Caco-2 (cell line): ENCODE results near the gene ZNRF2. TPM values are rescaled to one million over a fixed set of nuclear protein-coding genes. Genes with fewer than 3 reads are reported as not detected.
"Not testable (repeated sequence)": the region's sequence is repeated elsewhere in the genome, so short reads cannot be mapped to it uniquely, and the experiment has no call there.

Experiments
- BruUV-seq: library from RNA; stranded (reverse); fragments of 400-500 nt; replicated peaks from 2 replicates; lab custom pipeline; 2021; lab: Mats Ljungman, UMichigan
- CTCF ChIA-PET: fragments of 300-600 bp; sonication (Branson Sonifier 250); formaldehyde crosslinking; loops from one replicate; lab custom pipeline; 2022; ENCODE audit warnings: antibody characterized with exemption; lab: Charles Lee
- POLR2A ChIA-PET: fragments of 300-600 bp; sonication (Branson Sonifier 250); formaldehyde crosslinking; loops from one replicate; lab custom pipeline; 2022; ENCODE audit warnings: antibody characterized with exemption; lab: Charles Lee
- DNase-seq, 2 experiments: peaks; one replicate each; pipeline versions ENCODE4 v3.0.0 to v3.0.0-alpha.2; 2020 to 2022
- H3K27me3 ChIP-seq: replicated peaks from 2 replicates; pipeline ENCODE4 v1.6.0; 2011; ENCODE audit warnings: low read length; ENCODE audit not compliant: control insufficient read depth, insufficient read depth
- H3K36me3 ChIP-seq: 2 replicates; pipeline ENCODE4 v1.5.1; 2011; ENCODE audit warnings: low read length; ENCODE audit not compliant: control insufficient read depth, insufficient read depth
- H3K4me1 ChIP-seq: fragments of 250-450 bp; sonication (Bioruptor Pico); 2 replicates; pipeline ENCODE4 v1.5.1; 2020; ENCODE audit warnings: mild to moderate bottlenecking
- H3K4me3 ChIP-seq: 2 replicates; pipeline ENCODE4 v1.5.1; 2011; ENCODE audit warnings: low read depth, mild to moderate bottlenecking, control low read depth, low read length
- H3K9me3 ChIP-seq: fragments of 250-450 bp; sonication (Bioruptor Pico); 2 replicates; pipeline ENCODE4 v1.5.1; 2020; ENCODE audit warnings: mild to moderate bottlenecking, moderate library complexity
- H3K27ac Mint-ChIP-seq: one replicate; pipeline ENCODE4 v1.8.0; 2022; ENCODE audit warnings: mixed read lengths; ENCODE audit not compliant: unreplicated experiment
- H3K27me3 Mint-ChIP-seq: one replicate; pipeline ENCODE4 v1.8.0; 2022; ENCODE audit warnings: mixed read lengths; ENCODE audit not compliant: insufficient read depth, unreplicated experiment
- H3K36me3 Mint-ChIP-seq: one replicate; pipeline ENCODE4 v1.8.0; 2022; ENCODE audit warnings: mild to moderate bottlenecking, mixed read lengths; ENCODE audit not compliant: insufficient read depth, unreplicated experiment
- H3K4me1 Mint-ChIP-seq: one replicate; pipeline ENCODE4 v1.8.0; 2022; ENCODE audit warnings: low read depth, mixed read lengths; ENCODE audit not compliant: unreplicated experiment
- H3K4me3 Mint-ChIP-seq: one replicate; pipeline ENCODE4 v1.8.0; 2022; ENCODE audit warnings: mild to moderate bottlenecking, moderate library complexity, mixed read lengths; ENCODE audit not compliant: unreplicated experiment
- H3K9me3 Mint-ChIP-seq: one replicate; pipeline ENCODE4 v1.8.0; 2022; ENCODE audit warnings: mixed read lengths; ENCODE audit not compliant: unreplicated experiment
- CTCF ChIP-seq, 2 experiments: fragments of 200-600 bp in 1 of 2; IDR thresholded peaks; 1 replicate in 1 of 2; 2 replicates in 1 of 2; pipeline versions ENCODE4 v1.5.1 to v1.8.0; 2011 to 2022; ENCODE audit warnings: antibody characterized with exemption in 1 of 2, control low read depth in 1 of 2, inconsistent platforms in 1 of 2, low read depth in 1 of 2, low read length in 1 of 2, mild to moderate bottlenecking in 1 of 2, moderate library complexity in 1 of 2; ENCODE audit not compliant: insufficient read depth in 1 of 2, severe bottlenecking in 1 of 2, unreplicated experiment in 1 of 2
- intact Hi-C: fragments of 100-400 bp; cut with micrococcal nuclease; formaldehyde crosslinking; loops from one replicate; pipeline ENCODE4 v1.10.0; 2022; ENCODE audit not compliant: unreplicated experiment
- total RNA-seq: library from RNA; stranded (reverse); gene quantifications from 2 replicates; pipeline ENCODE4 v1.2.3, GENCODE V29; 2022

ZNRF2 gene
- total RNA-seq, 1 experiment from 2014 or later, result 9.0 TPM

GRCh38 chr7:30379131-30379530 is 94.7 kb downstream of the ZNRF2 start:
- CTCF ChIA-PET, result no interaction called here
- no peak overlapping the region for H3K4me3 ChIP-seq
- POLR2A ChIA-PET, result no interaction called here

GRCh38 chr7:30379741-30380140 is 95.3 kb downstream of the ZNRF2 start:
- Mint-ChIP-seq H3K27ac (no peak overlapping the region), H3K4me3 (no peak overlapping the region), H3K27me3 (no peaks in the 10 kb centered on the region), H3K36me3 (no peaks in the 10 kb centered on the region), H3K4me1 (no peaks in the 10 kb centered on the region), H3K9me3 (no peaks in the 10 kb centered on the region)
- no peak for TF ChIP-seq CTCF (IDR thresholded peaks at IDR 0.05; ENCODE audit: insufficient read depth in 1 of 2, low read depth in 1 of 2, low read length in 1 of 2, severe bottlenecking in 1 of 2, unreplicated experiment in 1 of 2)
- Histone ChIP-seq H3K27me3 (no peaks in the 10 kb centered on the region), H3K4me1 (no peaks in the 10 kb centered on the region), H3K4me3 (no peak overlapping the region), H3K36me3 (no peaks in the 10 kb centered on the region), H3K9me3 (no peaks in the 10 kb centered on the region)
- CTCF ChIA-PET, result no interaction called here
- intact Hi-C loops, result no loop called here
- DNase-seq, result no peak
- no TSS peak for BruUV-seq
- POLR2A ChIA-PET, result no interaction called here

More at GRCh38 chr7:30379131-30379530, 94.7 kb downstream of the ZNRF2 start:
- BruUV-seq, result no TSS peak
- H3K27me3 ChIP-seq, result no peaks in the 10 kb centered on the region
- no peaks in the 10 kb centered on the region for H3K4me1 ChIP-seq
- Mint-ChIP-seq H3K4me3 (no peak overlapping the region), H3K9me3 (no peaks in the 10 kb centered on the region), H3K4me1 (no peaks in the 10 kb centered on the region), H3K27me3 (no peaks in the 10 kb centered on the region), H3K36me3 (no peaks in the 10 kb centered on the region), H3K27ac (no peak overlapping the region)
- no peaks in the 10 kb centered on the region for H3K9me3 ChIP-seq
- DNase-seq, result no peak
- H3K36me3 ChIP-seq, result no peaks in the 10 kb centered on the region
- intact Hi-C loops, result no loop called here
- TF ChIP-seq CTCF (IDR thresholded peaks at IDR 0.05; ENCODE audit: insufficient read depth in 1 of 2, low read depth in 1 of 2, low read length in 1 of 2, severe bottlenecking in 1 of 2, unreplicated experiment in 1 of 2), result no peak

GRCh38 chr7:30380294-30380693 is 95.9 kb downstream of the ZNRF2 start:
- no peak overlapping the region for H3K27ac Mint-ChIP-seq
- Histone ChIP-seq H3K9me3 (no peaks in the 10 kb centered on the region), H3K4me3 (no peak overlapping the region), H3K4me1 (no peaks in the 10 kb centered on the region), H3K36me3 (no peaks in the 10 kb centered on the region), H3K27me3 (no peaks in the 10 kb centered on the region)
- intact Hi-C loops, result no loop called here
- POLR2A ChIA-PET, result no interaction called here
- CTCF ChIA-PET, result no interaction called here
- H3K27me3 Mint-ChIP-seq, result no peaks in the 10 kb centered on the region
- no peak for TF ChIP-seq CTCF (IDR thresholded peaks at IDR 0.05; ENCODE audit: insufficient read depth in 1 of 2, low read depth in 1 of 2, low read length in 1 of 2, severe bottlenecking in 1 of 2, unreplicated experiment in 1 of 2)
- H3K9me3 Mint-ChIP-seq, result no peaks in the 10 kb centered on the region
- H3K4me1 Mint-ChIP-seq, result no peaks in the 10 kb centered on the region
- H3K36me3 Mint-ChIP-seq, result no peaks in the 10 kb centered on the region
- no TSS peak for BruUV-seq
- no peak for DNase-seq
- H3K4me3 Mint-ChIP-seq, result no peak overlapping the region

GRCh38 chr7:30380824-30381223 is 96.4 kb downstream of the ZNRF2 start:
- H3K36me3 Mint-ChIP-seq, result not testable (repeated sequence)

More at GRCh38 chr7:30380824-30381223, 96.4 kb downstream of the ZNRF2 start:
- H3K4me3 Mint-ChIP-seq, H3K4me3 ChIP-seq, H3K4me1 Mint-ChIP-seq, BruUV-seq, CTCF ChIA-PET, H3K27me3 Mint-ChIP-seq, H3K27ac Mint-ChIP-seq, H3K27me3 ChIP-seq, intact Hi-C loops, H3K9me3 ChIP-seq, POLR2A ChIA-PET, H3K36me3 ChIP-seq, H3K9me3 Mint-ChIP-seq, H3K4me1 ChIP-seq, DNase-seq: not testable (repeated sequence)
